ENCODE data around the gene CCN5. TPM values are rescaled to one million over a fixed set of nuclear protein-coding genes. Genes with fewer than 3 reads are reported as not detected.

CCN5 gene
- total and polyA plus RNA-seq, 2 of the 13 experiments (the other 11 are each of a cell fraction or from before 2014, with no cell fraction given): 0.12 TPM; not detected in 1

GRCh38 chr20:44746367-44747165 lies 31.4 kb downstream of the CCN5 start (continued):
- TF ChIP-seq PCBP2 (optimal IDR thresholded peaks at IDR 0.05; ENCODE audit: low read depth, low read length, poor library complexity, severe bottlenecking) (no peak), ZBTB44 (CRISPR knock-in tag; IDR thresholded peaks at IDR 0.05) (no peak), PRPF4 (IDR thresholded peaks at IDR 0.05; ENCODE audit: low read depth, low read length, poor library complexity, severe bottlenecking) (no peak), POGZ (CRISPR knock-in tag; IDR thresholded peaks at IDR 0.05) (no peak), CCDC6 (CRISPR knock-in tag; IDR thresholded peaks at IDR 0.05) (no peak), E2F2 (CRISPR knock-in tag; IDR thresholded peaks at IDR 0.05; ENCODE audit: borderline replicate concordance) (no peak), RAD51 (IDR thresholded peaks at IDR 0.05; ENCODE audit: borderline replicate concordance) (no peak), HINFP (CRISPR knock-in tag; IDR thresholded peaks at IDR 0.05; ENCODE audit: low read depth) (no peak), CERS6 (CRISPR knock-in tag; IDR thresholded peaks at IDR 0.05) (no peak), CBFB (CRISPR knock-in tag; IDR thresholded peaks at IDR 0.05) (no peak), TBX3 (IDR thresholded peaks at IDR 0.05; ENCODE audit: borderline replicate concordance) (no peak), WIZ (CRISPR knock-in tag; IDR thresholded peaks at IDR 0.05) (no peak), CREBL2 (CRISPR knock-in tag; IDR thresholded peaks at IDR 0.05; ENCODE audit: borderline replicate concordance) (no peak), ZNF598 (CRISPR knock-in tag; IDR thresholded peaks at IDR 0.05; ENCODE audit: borderline replicate concordance) (no peak), ZNF569 (CRISPR knock-in tag; IDR thresholded peaks at IDR 0.05; ENCODE audit: borderline replicate concordance) (no peak), ZNF740 (CRISPR knock-in tag; IDR thresholded peaks at IDR 0.05) (no peak), SSRP1 (CRISPR knock-in tag; IDR thresholded peaks at IDR 0.05) (no peak), ZFYVE20 (CRISPR knock-in tag; IDR thresholded peaks at IDR 0.05; ENCODE audit: borderline replicate concordance, low read depth) (no peak), ZFX (CRISPR knock-in tag; IDR thresholded peaks at IDR 0.05; ENCODE audit: low read depth) (no peak), THAP8 (CRISPR knock-in tag; IDR thresholded peaks at IDR 0.05; ENCODE audit: borderline replicate concordance) (no peak)
